K562 (cell line): ENCODE measurements around the gene AGA. TPM values are rescaled to one million over a fixed set of nuclear protein-coding genes. Genes with fewer than 3 reads are reported as not detected.

Experiments used
- ATAC-seq: fragments of 200-7000 bp; cut with Tn5 transposase; 3 replicates; pipeline ENCODE4 v1.9.1; 2020; ENCODE audit warnings: moderate library complexity
- BruUV-seq: library from RNA; stranded (reverse); fragments of 400-500 nt; replicated peaks from 2 replicates; lab custom pipeline; 2021; lab: Mats Ljungman, UMichigan
- CTCF ChIA-PET: fragments of 300-600 bp; formaldehyde crosslinking; extraction: SDS; loops from one replicate; lab custom pipeline; 2021; ENCODE audit warnings: low intra/inter-chr PET ratio; lab: Yijun Ruan, JAX
- POLR2A ChIA-PET: fragments of 300-600, 350-650 bp; sonication (Branson Sonifier 250); formaldehyde crosslinking; extraction: SDS; loops from one replicate; lab custom pipeline; 2021; ENCODE audit warnings: antibody characterized with exemption, inconsistent platforms; lab: Yijun Ruan, JAX
- DNase-seq, 4 experiments: peaks; one replicate each; pipeline versions ENCODE4 v3.0.0 to v3.0.0-alpha.2; 2011 to 2018; ENCODE audit warnings: low spot score in 3 of 4, mixed read lengths in 3 of 4; ENCODE audit errors: extremely low read depth in 1 of 4
- FAIRE-seq: peaks from 2 replicates; lab custom pipeline; 2011; peaks lifted over from hg19 to GRCh38; lab: Jason Lieb, UNC
- H2AFZ ChIP-seq: 2 replicates; pipeline ENCODE4 v1.6.0; 2011; ENCODE audit warnings: low read depth, low read length, control low read depth, inconsistent platforms
- H3K27ac ChIP-seq: fragments of 200-600 bp; 3 replicates; pipeline ENCODE4 v1.8.0; 2011; ENCODE audit warnings: low read depth, mild to moderate bottlenecking, control low read depth, inconsistent platforms, low read length, moderate library complexity, mixed read lengths; ENCODE audit errors: extremely low read depth
- H3K27me3 ChIP-seq, 2 experiments: fragments of 300-600 bp in 1 of 2; 2 replicates in 1 of 2; 3 replicates in 1 of 2; pipeline versions ENCODE4 v1.6.0 to v1.8.0; 2011; ENCODE audit warnings: inconsistent platforms in 2 of 2, low read length in 2 of 2, mild to moderate bottlenecking in 1 of 2, mixed read lengths in 1 of 2, moderate library complexity in 1 of 2; ENCODE audit not compliant: control insufficient read depth in 2 of 2, insufficient read depth in 2 of 2
- H3K36me3 ChIP-seq: fragments of 300-600 bp; 3 replicates; pipeline ENCODE4 v1.8.0; 2011; ENCODE audit warnings: mild to moderate bottlenecking, low read length, inconsistent platforms; ENCODE audit not compliant: control insufficient read depth, insufficient read depth
- H3K4me1 ChIP-seq, 2 experiments: fragments of 200-600 bp in 1 of 2; replicated peaks in 1 of 2; 2 replicates in 1 of 2; 3 replicates in 1 of 2; pipeline versions ENCODE4 v1.5.1 to v1.8.0; 2011; ENCODE audit warnings: inconsistent platforms in 2 of 2, low read length in 2 of 2, mild to moderate bottlenecking in 1 of 2, mixed read lengths in 1 of 2, moderate library complexity in 1 of 2; ENCODE audit not compliant: control insufficient read depth in 2 of 2, insufficient read depth in 2 of 2
- H3K4me2 ChIP-seq: 2 replicates; pipeline ENCODE4 v1.6.1; 2011; ENCODE audit warnings: low read length, control low read depth, inconsistent platforms, mixed read lengths; ENCODE audit not compliant: insufficient read depth
- H3K4me3 ChIP-seq: fragments of 200-600 bp; sonication (generic), shearing (Covaris generic); 2 replicates; pipeline ENCODE4 v1.5.1; 2016; ENCODE audit warnings: control low read depth, inconsistent platforms
- H3K79me2 ChIP-seq: fragments of 200-600 bp; 3 replicates; pipeline ENCODE4 v1.8.0; 2011; ENCODE audit warnings: low read length, inconsistent platforms; ENCODE audit not compliant: control insufficient read depth, insufficient read depth
- H3K9ac ChIP-seq, 2 experiments: 2 replicates each; pipeline versions ENCODE4 v1.6.0 to v1.6.1; 2011; ENCODE audit warnings: low read depth in 2 of 2, low read length in 2 of 2, control low read depth in 1 of 2, inconsistent platforms in 1 of 2, mild to moderate bottlenecking in 1 of 2, mixed read lengths in 1 of 2; ENCODE audit not compliant: insufficient read depth in 1 of 2
- H3K9me1 ChIP-seq: one replicate; pipeline ENCODE4 v1.6.0; 2011; ENCODE audit warnings: inconsistent platforms, mild to moderate bottlenecking, low read length, moderate library complexity; ENCODE audit not compliant: control insufficient read depth, insufficient read depth
- H3K9me3 ChIP-seq: replicated peaks from 2 replicates; pipeline ENCODE4 v1.5.1; 2011; ENCODE audit warnings: low read depth, low read length, inconsistent platforms; ENCODE audit not compliant: control insufficient read depth, insufficient read depth
- H4K20me1 ChIP-seq: replicated peaks from 2 replicates; pipeline ENCODE4 v1.6.1; 2011; ENCODE audit warnings: low read length, inconsistent platforms, mixed read lengths; ENCODE audit not compliant: control insufficient read depth, insufficient read depth
- BCOR ChIP-seq: fragments of 450-650 bp; IDR thresholded peaks from 2 replicates; pipeline ENCODE4 v1.6.1; 2016
- BRF1 ChIP-seq: IDR thresholded peaks from 3 replicates; pipeline ENCODE4 v1.6.1; 2011; ENCODE audit warnings: borderline replicate concordance, mild to moderate bottlenecking; ENCODE audit not compliant: insufficient read length; ENCODE audit errors: extremely low read depth
- FOXP1 ChIP-seq: sonication (generic); formaldehyde crosslinking; IDR thresholded peaks from 2 replicates; pipeline ENCODE4 v1.8.0; 2022; ENCODE audit warnings: mild to moderate bottlenecking, missing genetic modification reagents
- ZBTB26 ChIP-seq: fragments of 450-650 bp; formaldehyde crosslinking; IDR thresholded peaks from 2 replicates; pipeline ENCODE4 v1.4.0; 2022; ENCODE audit warnings: missing genetic modification characterization
- ZC3H11A ChIP-seq: IDR thresholded peaks from 2 replicates; pipeline ENCODE4 v1.6.1; 2012; ENCODE audit warnings: low read depth, low read length, improper control_type of control experiment
- ZKSCAN8 ChIP-seq: fragments of 200-800 bp; sonication (Bioruptor generic); IDR thresholded peaks from 2 replicates; pipeline ENCODE4 v1.6.1; 2016; ENCODE audit warnings: missing genetic modification characterization, missing compliant biosample characterization
- ZNF316 ChIP-seq: fragments of 450-650 bp; IDR thresholded peaks from 2 replicates; pipeline ENCODE4 v1.6.1; 2016
- ZNF699 ChIP-seq: fragments of 250-450 bp; sonication (Bioruptor Pico); IDR thresholded peaks from 2 replicates; pipeline ENCODE4 v1.8.0; 2021; ENCODE audit warnings: mild to moderate bottlenecking, moderate library complexity; ENCODE audit not compliant: insufficient replicate concordance
- WGBS: fragments of 100-300 bp; shearing (Covaris generic); methylation state at CpG from one replicate; pipeline ENCODE4 v1.1.6; 2016; ENCODE audit warnings: low coverage, mixed read lengths; ENCODE audit not compliant: insufficient coverage; ENCODE audit errors: missing lambda C conversion rate; 5-methylcytosine and 5-hydroxymethylcytosine counted together
- in situ Hi-C: fragments of 300-500 bp; cut with MboI; formaldehyde crosslinking; loops from 4 replicates; pipeline ENCODE4 v1.15.0; 2018; ENCODE audit warnings: inconsistent platforms, mixed read lengths
- intact Hi-C: fragments of 100-400 bp; cut with micrococcal nuclease; formaldehyde crosslinking; loops from 2 replicates; pipeline ENCODE4 v1.14.2; 2022
- polyA plus RNA-seq, 8 experiments: library from polyadenylated mRNA; depleted of rRNA in 4 of 8; stranded (reverse) in 5 of 8; unstranded in 3 of 8; fragments of >200 nt; fragmentation: Nextera tagmentation in 2 of 8; fragmentation: Illumina TruSeq in 1 of 8; extraction: Ambion mirVana in 2 of 8; extraction: Trizol in 1 of 8; gene quantifications; 2 replicates each; pipeline versions ENCODE4 v1.2.1 to v1.2.3, GENCODE V29; 2011 to 2014; ENCODE audit warnings: inconsistent platforms in 1 of 8, missing spikeins in 1 of 8
- total RNA-seq, 7 experiments: library from RNA; depleted of rRNA in 6 of 7; stranded (reverse); fragments of >200 nt in 6 of 7; fragmentation: Illumina TruSeq in 2 of 7; extraction: Trizol in 2 of 7; gene quantifications; 2 replicates each; pipeline versions ENCODE4 v1.2.1 to v1.2.3, GENCODE V29; 2011 to 2021; ENCODE audit warnings: low replicate concordance in 1 of 7

The AGA gene
- total and polyA plus RNA-seq, 9 of the 15 experiments (the other 6 are each of a cell fraction or from before 2014, with no cell fraction given): 8.5 to 25.0 (median 12.6) TPM

- no peak for TF ChIP-seq ZBTB26 (CRISPR knock-in tag)
- TF ChIP-seq ZC3H11A: no peak
- TF ChIP-seq BCOR: no peak
- TF ChIP-seq ZKSCAN8 (CRISPR knock-in tag): no peak
- no peak for TF ChIP-seq FOXP1 (CRISPR knock-in tag)
- no peak for TF ChIP-seq ZNF699
Observed at GRCh38 chr4:177408023-177408422, 34.2 kb downstream of the AGA start (continued).

DNA sequence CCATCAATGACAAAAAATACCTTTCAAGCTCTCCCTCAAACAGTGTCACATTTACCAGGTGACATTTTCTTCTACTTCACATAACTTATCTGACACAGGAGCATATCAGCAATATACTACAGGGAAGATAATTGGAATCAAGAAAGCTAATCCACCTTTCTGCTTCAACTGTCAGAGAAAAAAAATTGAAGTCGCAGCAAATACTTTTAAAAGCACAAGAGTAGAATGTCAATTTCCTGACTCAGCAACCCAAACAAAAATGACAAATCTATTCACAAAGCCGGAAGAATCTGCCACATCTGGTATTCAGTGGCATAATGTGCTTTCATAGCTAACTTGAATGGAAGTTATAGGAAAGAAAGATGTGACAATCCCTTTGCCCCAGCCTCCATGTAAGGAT, 36.7 kb downstream of the AGA start:
- DNase-seq (no peak), ATAC-seq (no peak), FAIRE-seq (no peak)
- Histone ChIP-seq H3K27me3 (peaks cover 11 to 25% of the 10 kb centered on the region in 2 experiments; a peak in 4 of 5 replicates), H3K9ac (no peak overlapping the region), H3K4me2 (no peak overlapping the region), H3K9me3 (no peaks in the 10 kb centered on the region), H3K4me3 (no peak overlapping the region), H3K36me3 (no peaks in the 10 kb centered on the region), H3K27ac (no peak overlapping the region), H3K9me1 (no peaks in the 10 kb centered on the region), H4K20me1 (no peaks in the 10 kb centered on the region), H3K79me2 (no peaks in the 10 kb centered on the region), H2AFZ (no peak overlapping the region), H3K4me1 (peaks cover 0 to 3% of the 10 kb centered on the region in 2 experiments; a peak in 1 of 5 replicates)
- 5% methylated on average over 2 of the region's 2 CpGs for WGBS
- intact Hi-C loops: no loop called here
- POLR2A ChIA-PET: interaction anchor here (1.0 kb wide), 1 partner anchor 18 kb away, joined by 3 read pairs; no protein-coding TSS in a partner anchor
- CTCF ChIA-PET: no interaction called here
- in situ Hi-C loops: no loop called here
- no TSS peak for BruUV-seq
- TF ChIP-seq ZNF316 (peak; percentile 45), BRF1 (no peak)
